GM18909 (cell line): ENCODE measurements around the gene IL15.
"Not testable (repeated sequence)": the region's sequence is repeated elsewhere in the genome, so short reads cannot be mapped to it uniquely, and the experiment has no call there.

ENCODE experiments used
- ATAC-seq: cut with Tn5 transposase; IDR thresholded peaks from one replicate; pipeline ENCODE4 v1.9.1; 2021; ENCODE audit warnings: mild to moderate bottlenecking; ENCODE audit not compliant: unreplicated experiment, poor library complexity

IL15 gene

GRCh38 chr4:141636082-141636770 lies at the start of gene IL15:
Gene IL15, plus strand, starts transcription at chr4:141636583. Its CDS starts 82,882 bp downstream, at chr4:141719465.
- peak; percentile 66 for ATAC-seq

GRCh38 chr4:141587897-141588296 lies 48.5 kb upstream of the IL15 start:
- ATAC-seq = no peak

GRCh38 chr4:141595531-141595930 lies 40.9 kb upstream of the IL15 start:
- no peak for ATAC-seq

- no peak for ATAC-seq
These were observed 36.5 kb upstream of the IL15 start for GRCh38 chr4:141599853-141600252.

GRCh38 chr4:141604683-141605082 lies 31.7 kb upstream of the IL15 start:
- not testable (repeated sequence) for ATAC-seq

- no peak for ATAC-seq
These were observed 30.9 kb upstream of the IL15 start for GRCh38 chr4:141605425-141605856.

- no peak for ATAC-seq
These were observed 27.1 kb upstream of the IL15 start for GRCh38 chr4:141609243-141609642.

- ATAC-seq = no peak
These were observed 26.0 kb upstream of the IL15 start for GRCh38 chr4:141610365-141610764.

- peak; percentile 65 for ATAC-seq
These were observed 21.4 kb upstream of the IL15 start for GRCh38 chr4:141614878-141615586.

- not testable (repeated sequence) for ATAC-seq
These were observed 20.8 kb upstream of the IL15 start for GRCh38 chr4:141615587-141615918.

- ATAC-seq = no peak
These were observed 15.7 kb upstream of the IL15 start for GRCh38 chr4:141620715-141621114.

- no peak for ATAC-seq
These were observed 11.4 kb upstream of the IL15 start for GRCh38 chr4:141625023-141625422.

- no peak for ATAC-seq
These were observed 5.5 kb upstream of the IL15 start for GRCh38 chr4:141630854-141631253.

- peak; percentile 43 for ATAC-seq
These were observed 674 bp upstream of the IL15 start for GRCh38 chr4:141635736-141636081.

- ATAC-seq = peak; percentile 59
These were observed 533 bp downstream of the IL15 start for GRCh38 chr4:141636771-141637460.

- peak; percentile 18 for ATAC-seq
These were observed 1.2 kb downstream of the IL15 start for GRCh38 chr4:141637565-141637964.

GRCh38 chr4:141638230-141638629 lies 1.8 kb downstream of the IL15 start:
- no peak for ATAC-seq

GRCh38 chr4:141640696-141641095 lies 4.3 kb downstream of the IL15 start:
- no peak for ATAC-seq

GRCh38 chr4:141642063-141642462 lies 5.7 kb downstream of the IL15 start:
- no peak for ATAC-seq

GRCh38 chr4:141642711-141643110 lies 6.3 kb downstream of the IL15 start:
- ATAC-seq = no peak

GRCh38 chr4:141643557-141643956 lies 7.2 kb downstream of the IL15 start:
- ATAC-seq = peak; percentile 61
